Renal cortical epithelial cell (primary cell): ENCODE measurements around the gene ZNF771. TPM values are rescaled to one million over a fixed set of nuclear protein-coding genes. Genes with fewer than 3 reads are reported as not detected.

Source experiments
- DNase-seq: peaks from one replicate; pipeline ENCODE4 v3.0.0-alpha.2; 2011; ENCODE audit warnings: low read depth
- total RNA-seq: library from RNA; depleted of rRNA; stranded (reverse); fragments of >200 nt; gene quantifications from 2 replicates; pipeline ENCODE4 v1.2.3, GENCODE V29; 2014

ZNF771 gene
- total RNA-seq, 1 donor from 2014 or later = 9.0 TPM

DNA sequence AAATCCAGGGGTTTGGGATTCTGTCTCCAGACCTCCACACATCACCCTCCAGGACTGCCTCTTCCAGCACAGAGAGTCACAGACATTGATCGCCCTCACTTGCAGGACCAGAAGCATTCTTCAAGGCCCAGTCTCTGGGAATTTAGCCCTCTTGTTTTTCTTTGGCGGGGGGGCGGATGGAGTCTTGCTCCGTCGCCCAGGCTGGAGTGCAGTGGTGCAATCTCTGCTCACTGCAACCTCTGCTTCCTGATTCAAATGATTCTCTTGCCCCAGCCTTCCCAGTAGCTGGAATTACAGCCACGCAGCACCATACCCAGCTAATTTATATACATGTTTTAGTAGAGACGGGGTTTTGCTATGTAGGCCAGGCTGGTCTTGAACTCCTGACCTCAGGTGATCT is 56.7 kb downstream of the ZNF771 start:
- DNase-seq = no peak

Other genes starting within 250 kb of the ZNF771 start
- gene CORO1A, start 224.0 kb upstream of the ZNF771 start, total RNA-seq = 0.85 and 8.3 TPM in 2 replicates
- 77.7 and 299 TPM in 2 replicates for gene BOLA2B, start 213.9 kb upstream of the ZNF771 start, total RNA-seq
- gene SLX1A, start 213.7 kb upstream of the ZNF771 start, total RNA-seq = 8.1 and 24.5 TPM in 2 replicates
- gene SULT1A3, start 208.4 kb upstream of the ZNF771 start, total RNA-seq = 0.35 and 1.9 TPM in 2 replicates
- 0.52 and 1.4 TPM in 2 replicates for gene NPIPB13, start 159.1 kb upstream of the ZNF771 start, total RNA-seq
- gene CD2BP2, start 52.3 kb upstream of the ZNF771 start, total RNA-seq = 36.0 and 40.6 TPM in 2 replicates
- gene TBC1D10B, start 37.1 kb upstream of the ZNF771 start, total RNA-seq = 26.9 and 46.8 TPM in 2 replicates
- not detected in 2 replicates for gene MYL11, start 32.8 kb upstream of the ZNF771 start, total RNA-seq
- gene SEPTIN1, start 25.0 kb upstream of the ZNF771 start, total RNA-seq = 0.25 TPM in 1 of 2 replicates, not detected in the other
- gene ZNF48, start 12.2 kb upstream of the ZNF771 start, total RNA-seq = 12.7 and 13.8 TPM in 2 replicates
- 24.5 and 49.8 TPM in 2 replicates for gene DCTPP1, start 22.4 kb downstream of the ZNF771 start, total RNA-seq
- 9.2 and 19.0 TPM in 2 replicates for gene SEPHS2, start 38.3 kb downstream of the ZNF771 start, total RNA-seq
- not detected in 2 replicates for gene ITGAL, start 65.1 kb downstream of the ZNF771 start, total RNA-seq
- gene ZNF768, start 119.0 kb downstream of the ZNF771 start, total RNA-seq = 22.4 and 24.0 TPM in 2 replicates
- 7.5 and 11.7 TPM in 2 replicates for gene ZNF747, start 127.3 kb downstream of the ZNF771 start, total RNA-seq
- gene ZNF764, start 150.8 kb downstream of the ZNF771 start, total RNA-seq = 2.6 and 6.9 TPM in 2 replicates
- gene ZNF688, start 164.1 kb downstream of the ZNF771 start, total RNA-seq = 5.3 and 7.1 TPM in 2 replicates
- 3.5 and 9.1 TPM in 2 replicates for gene ZNF785, start 178.1 kb downstream of the ZNF771 start, total RNA-seq
- 4.0 and 4.5 TPM in 2 replicates for gene ZNF689, start 202.8 kb downstream of the ZNF771 start, total RNA-seq
- gene PRR14, start 243.4 kb downstream of the ZNF771 start, total RNA-seq = 6.3 and 10.0 TPM in 2 replicates